ENCODE results near the gene COBLL1.

Gene COBLL1

GRCh38 chr2:164664070-164664469 lies 177.6 kb downstream of the COBLL1 start:
- Histone ChIP-seq H3K36me3 (no peaks in the 10 kb centered on the region), H3K27me3 (ENCODE audit: insufficient read depth, low read depth, severe bottlenecking) (no peaks in the 10 kb centered on the region), H3K4me3 (ENCODE audit: low read depth, low read length) (no peak overlapping the region), H3K9me3 (ENCODE audit: severe bottlenecking) (no peaks in the 10 kb centered on the region), H3K27ac (no peak overlapping the region)
- DNase-seq: no peak
- no peak for TF ChIP-seq CTCF (IDR thresholded peaks at IDR 0.05; ENCODE audit: low read depth, low read length)

GRCh38 chr2:164662868-164663631 lies 178.6 kb downstream of the COBLL1 start:
- Histone ChIP-seq H3K9me3 (ENCODE audit: severe bottlenecking) (no peaks in the 10 kb centered on the region), H3K4me3 (ENCODE audit: low read depth, low read length) (no peak overlapping the region), H3K36me3 (no peaks in the 10 kb centered on the region), H3K27ac (no peak overlapping the region), H3K27me3 (ENCODE audit: insufficient read depth, low read depth, severe bottlenecking) (no peaks in the 10 kb centered on the region)
- TF ChIP-seq CTCF (IDR thresholded peaks at IDR 0.05; ENCODE audit: low read depth, low read length): no peak
- DNase-seq: no peak

- Histone ChIP-seq H3K4me3 (ENCODE audit: low read depth, low read length) (no peak overlapping the region), H3K9me3 (ENCODE audit: severe bottlenecking) (no peaks in the 10 kb centered on the region), H3K27ac (no peak overlapping the region), H3K36me3 (no peaks in the 10 kb centered on the region), H3K27me3 (ENCODE audit: insufficient read depth, low read depth, severe bottlenecking) (no peaks in the 10 kb centered on the region)
- no peak for TF ChIP-seq CTCF (IDR thresholded peaks at IDR 0.05; ENCODE audit: low read depth, low read length)
- DNase-seq: no peak
These were observed 179.6 kb downstream of the COBLL1 start for GRCh38 chr2:164662066-164662465.

- Histone ChIP-seq H3K4me3 (ENCODE audit: low read depth, low read length) (no peak overlapping the region), H3K36me3 (no peaks in the 10 kb centered on the region), H3K27ac (no peak overlapping the region), H3K9me3 (ENCODE audit: severe bottlenecking) (no peaks in the 10 kb centered on the region), H3K27me3 (ENCODE audit: insufficient read depth, low read depth, severe bottlenecking) (no peaks in the 10 kb centered on the region)
- no peak for DNase-seq
- no peak for TF ChIP-seq CTCF (IDR thresholded peaks at IDR 0.05; ENCODE audit: low read depth, low read length)
These were observed 180.3 kb downstream of the COBLL1 start for GRCh38 chr2:164661349-164661748.

GRCh38 chr2:164657129-164657528 lies 184.5 kb downstream of the COBLL1 start:
- no peak for TF ChIP-seq CTCF (IDR thresholded peaks at IDR 0.05; ENCODE audit: low read depth, low read length)
- H3K9me3 ChIP-seq (ENCODE audit: severe bottlenecking): no peaks in the 10 kb centered on the region
- H3K27me3 ChIP-seq (ENCODE audit: insufficient read depth, low read depth, severe bottlenecking): no peaks in the 10 kb centered on the region
- H3K27ac ChIP-seq: no peak overlapping the region
- H3K36me3 ChIP-seq: no peaks in the 10 kb centered on the region
- DNase-seq: no peak
- no peak overlapping the region for H3K4me3 ChIP-seq (ENCODE audit: low read depth, low read length)

- no peak for DNase-seq
- Histone ChIP-seq H3K9me3 (ENCODE audit: severe bottlenecking) (no peaks in the 10 kb centered on the region), H3K4me3 (ENCODE audit: low read depth, low read length) (no peak overlapping the region), H3K36me3 (no peaks in the 10 kb centered on the region), H3K27ac (no peak overlapping the region), H3K27me3 (ENCODE audit: insufficient read depth, low read depth, severe bottlenecking) (no peaks in the 10 kb centered on the region)
- TF ChIP-seq CTCF (IDR thresholded peaks at IDR 0.05; ENCODE audit: low read depth, low read length): no peak
These were observed 185.9 kb downstream of the COBLL1 start for GRCh38 chr2:164655750-164656149.
